WTC11 (cell line): Measurements from ENCODE around the gene MIDN. TPM values are rescaled to one million over a fixed set of nuclear protein-coding genes. Genes with fewer than 3 reads are reported as not detected.

ENCODE experiments used
- ATAC-seq: fragments of 200-7000 bp; cut with Tn5 transposase; 2 replicates; pipeline ENCODE4 v1.10.0; 2021; ENCODE audit warnings: mild to moderate bottlenecking, moderate library complexity
- CTCF ChIA-PET: fragments of 300-600 bp; sonication (Branson Sonifier 250); formaldehyde crosslinking; loops from one replicate; lab custom pipeline; 2021; ENCODE audit warnings: antibody characterized with exemption; lab: Charles Lee
- POLR2A ChIA-PET: fragments of 350-600 bp; sonication (Branson Sonifier 250); formaldehyde crosslinking; loops from one replicate; lab custom pipeline; 2021; ENCODE audit warnings: antibody characterized with exemption; lab: Charles Lee
- DNase-seq: peaks from one replicate; pipeline ENCODE4 v3.0.0; 2021; ENCODE audit warnings: low spot score
- H3K27ac Mint-ChIP-seq: 2 replicates; pipeline ENCODE4 v1.8.0; 2021; ENCODE audit warnings: mixed read lengths
- H3K27me3 Mint-ChIP-seq: 2 replicates; pipeline ENCODE4 v1.8.0; 2021; ENCODE audit warnings: low read depth, mild to moderate bottlenecking, moderate library complexity, mixed read lengths
- H3K36me3 Mint-ChIP-seq: 2 replicates; pipeline ENCODE4 v1.8.0; 2021; ENCODE audit warnings: mixed read lengths
- H3K4me1 Mint-ChIP-seq: 2 replicates; pipeline ENCODE4 v1.8.0; 2022; ENCODE audit warnings: mixed read lengths
- H3K4me3 Mint-ChIP-seq: 2 replicates; pipeline ENCODE4 v1.8.0; 2021; ENCODE audit warnings: mild to moderate bottlenecking, moderate library complexity, mixed read lengths
- H3K9me3 Mint-ChIP-seq: 2 replicates; pipeline ENCODE4 v1.8.0; 2021; ENCODE audit warnings: mixed read lengths
- ATF6 ChIP-seq: sonication (generic); formaldehyde crosslinking; IDR thresholded peaks from 2 replicates; pipeline ENCODE4 v1.8.1; 2023; ENCODE audit warnings: mild to moderate bottlenecking, missing genetic modification reagents
- CBFB ChIP-seq: sonication (generic); formaldehyde crosslinking; IDR thresholded peaks from 2 replicates; pipeline ENCODE4 v1.8.1; 2022; ENCODE audit warnings: mild to moderate bottlenecking, low read depth, missing genetic modification reagents
- E2F1 ChIP-seq: sonication (generic); formaldehyde crosslinking; IDR thresholded peaks from 2 replicates; pipeline ENCODE4 v1.8.0; 2022; ENCODE audit warnings: mild to moderate bottlenecking, missing genetic modification reagents
- EMX1 ChIP-seq: fragments of 250-450 bp; sonication (Bioruptor Pico); IDR thresholded peaks from 2 replicates; pipeline ENCODE4 v1.8.0; 2021; ENCODE audit warnings: mild to moderate bottlenecking
- ETV6 ChIP-seq: sonication (generic); formaldehyde crosslinking; IDR thresholded peaks from 2 replicates; pipeline ENCODE4 v1.8.1; 2022; ENCODE audit warnings: mild to moderate bottlenecking, missing genetic modification reagents
- FOXJ3 ChIP-seq: sonication (generic); formaldehyde crosslinking; IDR thresholded peaks from 2 replicates; pipeline ENCODE4 v1.9.0; 2021; ENCODE audit warnings: missing genetic modification reagents, mild to moderate bottlenecking, borderline replicate concordance
- FOXK1 ChIP-seq: sonication (generic); formaldehyde crosslinking; IDR thresholded peaks from 2 replicates; pipeline ENCODE4 v1.8.0; 2022; ENCODE audit warnings: mild to moderate bottlenecking, moderate library complexity, missing genetic modification reagents
- FOXP1 ChIP-seq: sonication (generic); formaldehyde crosslinking; IDR thresholded peaks from 2 replicates; pipeline ENCODE4 v1.8.0; 2022; ENCODE audit warnings: missing genetic modification reagents, mild to moderate bottlenecking, moderate library complexity, borderline replicate concordance
- IRF2 ChIP-seq: sonication (generic); formaldehyde crosslinking; IDR thresholded peaks from 2 replicates; pipeline ENCODE4 v1.8.0; 2022; ENCODE audit warnings: low read depth, missing genetic modification reagents, borderline replicate concordance
- OVOL2 ChIP-seq: fragments of 250-450 bp; sonication (Bioruptor Pico); IDR thresholded peaks from 2 replicates; pipeline ENCODE4 v1.9.0; 2021; ENCODE audit warnings: mild to moderate bottlenecking, borderline replicate concordance
- SOX15 ChIP-seq: fragments of 250-450 bp; sonication (Bioruptor Pico); IDR thresholded peaks from 2 replicates; pipeline ENCODE4 v1.9.0; 2021; ENCODE audit warnings: mild to moderate bottlenecking
- TEAD4 ChIP-seq: sonication (generic); formaldehyde crosslinking; IDR thresholded peaks from 2 replicates; pipeline ENCODE4 v1.8.0; 2022; ENCODE audit warnings: mild to moderate bottlenecking, missing genetic modification reagents
- USF2 ChIP-seq: sonication (generic); formaldehyde crosslinking; IDR thresholded peaks from 2 replicates; pipeline ENCODE4 v1.8.1; 2023; ENCODE audit warnings: mild to moderate bottlenecking, missing genetic modification reagents, moderate library complexity
- ZMAT4 ChIP-seq: fragments of 250-450 bp; sonication (Bioruptor Pico); IDR thresholded peaks from 2 replicates; pipeline ENCODE4 v1.9.0; 2021; ENCODE audit warnings: mild to moderate bottlenecking
- ZNF263 ChIP-seq: sonication (generic); formaldehyde crosslinking; IDR thresholded peaks from 2 replicates; pipeline ENCODE4 v1.8.1; 2022; ENCODE audit warnings: low read depth, mild to moderate bottlenecking, moderate library complexity, missing genetic modification reagents
- ZNF281 ChIP-seq: sonication (generic); formaldehyde crosslinking; IDR thresholded peaks from 2 replicates; pipeline ENCODE4 v1.8.0; 2023; ENCODE audit warnings: mild to moderate bottlenecking, missing genetic modification reagents
- ZSCAN18 ChIP-seq: fragments of 250-450 bp; sonication (Bioruptor Pico); IDR thresholded peaks from 2 replicates; pipeline ENCODE4 v2.1.2; 2022; ENCODE audit warnings: mild to moderate bottlenecking, moderate library complexity
- total RNA-seq: library from RNA; stranded (reverse); gene quantifications from 3 replicates; pipeline ENCODE4 v1.2.3, GENCODE V29; 2021

Gene MIDN
- total RNA-seq, 1 experiment from 2014 or later: 189 TPM

GRCh38 chr19:1282588-1283206 is 34.3 kb downstream of the MIDN start:
- no peak for ATAC-seq
- Mint-ChIP-seq H3K4me1 (peaks cover 13% of the 10 kb centered on the region), H3K27ac (no peak overlapping the region)

GRCh38 chr19:1283207-1283916 is 35.0 kb downstream of the MIDN start:
- ChIA-PET CTCF (interaction anchor here (0.6 to 2.8 kb wide), 2 partner anchors 39 to 120 kb away, joined by 5 to 15 read pairs; no protein-coding TSS in a partner anchor), POLR2A (no interaction called here)
- DNase-seq: no peak
- Mint-ChIP-seq H3K27ac (no peak overlapping the region), H3K27me3 (peaks cover 19% of the 10 kb centered on the region), H3K4me1 (peaks cover 13% of the 10 kb centered on the region), H3K9me3 (no peaks in the 10 kb centered on the region), H3K36me3 (no peaks in the 10 kb centered on the region), H3K4me3 (no peak overlapping the region)
- no peak for ATAC-seq
- no peak for TF ChIP-seq SOX15 (CRISPR knock-in tag)
- TF ChIP-seq ETV6 (CRISPR knock-in tag): no peak
- no peak for TF ChIP-seq TEAD4 (CRISPR knock-in tag)
- no peak for TF ChIP-seq EMX1 (CRISPR knock-in tag)
- TF ChIP-seq FOXJ3 (CRISPR knock-in tag): no peak
- TF ChIP-seq IRF2 (CRISPR knock-in tag): no peak
- TF ChIP-seq FOXP1 (CRISPR knock-in tag): no peak
- TF ChIP-seq OVOL2 (CRISPR knock-in tag): no peak
- TF ChIP-seq ZNF263: no peak
- no peak for TF ChIP-seq USF2 (CRISPR knock-in tag)
- TF ChIP-seq ZSCAN18 (CRISPR knock-in tag): no peak
- no peak for TF ChIP-seq ATF6 (CRISPR knock-in tag)
- no peak for TF ChIP-seq E2F1 (CRISPR knock-in tag)
- no peak for TF ChIP-seq CBFB (CRISPR knock-in tag)
- no peak for TF ChIP-seq ZMAT4 (CRISPR knock-in tag)
- TF ChIP-seq FOXK1 (CRISPR knock-in tag): no peak

More at GRCh38 chr19:1282588-1283206, 34.3 kb downstream of the MIDN start:
- ChIA-PET POLR2A (no interaction called here), CTCF (interaction anchor here (0.6 to 2.8 kb wide), 3 partner anchors 33 to 120 kb away, joined by 3 to 15 read pairs (median 5); no protein-coding TSS in a partner anchor)
- no peaks in the 10 kb centered on the region for H3K9me3 Mint-ChIP-seq
- TF ChIP-seq ZNF263 (peak; percentile 71; the same call in 1 of the 2 replicates), ZNF281 (CRISPR knock-in tag) (no peak)
- peaks cover 19% of the 10 kb centered on the region for H3K27me3 Mint-ChIP-seq
- H3K36me3 Mint-ChIP-seq: no peaks in the 10 kb centered on the region
- no peak overlapping the region for H3K4me3 Mint-ChIP-seq
- DNase-seq: no peak
